Endothelial cell of umbilical vein (primary cell): Measurements from ENCODE around the gene MSH3. TPM values are rescaled to one million over a fixed set of nuclear protein-coding genes. Genes with fewer than 3 reads are reported as not detected.
"Not testable (repeated sequence)": the region's sequence is repeated elsewhere in the genome, so short reads cannot be mapped to it uniquely, and the experiment has no call there.

Experiments used
- BruUV-seq: library from RNA; stranded (reverse); fragments of 400-500 nt; replicated peaks from 2 replicates; lab custom pipeline; 2021; lab: Mats Ljungman, UMichigan
- CTCF ChIA-PET: fragments of 300-600, 350-600 bp; sonication (Branson Sonifier 250); formaldehyde crosslinking; loops from one replicate; lab custom pipeline; 2021; ENCODE audit warnings: antibody characterized with exemption, inconsistent platforms; lab: Charles Lee
- POLR2A ChIA-PET: fragments of 300-600, 350-600 bp; sonication (Branson Sonifier 250); formaldehyde crosslinking; loops from one replicate; lab custom pipeline; 2021; ENCODE audit warnings: antibody characterized with exemption, inconsistent platforms; lab: Charles Lee
- DNase-seq: peaks from one replicate; pipeline ENCODE4 v3.0.0-alpha.2; 2011; ENCODE audit warnings: low read depth, low spot score
- FAIRE-seq: peaks from 2 replicates; lab custom pipeline; 2011; peaks lifted over from hg19 to GRCh38; lab: Jason Lieb, UNC
- H2AFZ ChIP-seq: 2 replicates; pipeline ENCODE4 v1.6.0; 2012; ENCODE audit warnings: low read depth, low read length, control low read depth, inconsistent platforms
- H3K27ac ChIP-seq: 2 replicates; pipeline ENCODE4 v1.5.1; 2011; ENCODE audit warnings: low read depth, mild to moderate bottlenecking, control low read depth, low read length, moderate library complexity; ENCODE audit not compliant: insufficient read depth
- H3K27me3 ChIP-seq, 2 experiments: 2 replicates each; pipeline versions ENCODE4 v1.6.0 to v1.6.1; 2011; ENCODE audit warnings: low read length in 2 of 2, mixed read lengths in 1 of 2; ENCODE audit not compliant: control insufficient read depth in 2 of 2, insufficient read depth in 2 of 2
- H3K36me3 ChIP-seq, 2 experiments: 2 replicates in 1 of 2; 3 replicates in 1 of 2; pipeline ENCODE4 v1.5.1; 2011; ENCODE audit warnings: low read length in 2 of 2, mild to moderate bottlenecking in 1 of 2, moderate library complexity in 1 of 2; ENCODE audit not compliant: control insufficient read depth in 2 of 2, insufficient read depth in 2 of 2; ENCODE audit errors: extremely low read depth in 1 of 2
- H3K4me1 ChIP-seq: 3 replicates; pipeline ENCODE4 v1.5.1; 2011; ENCODE audit warnings: mild to moderate bottlenecking, low read length; ENCODE audit not compliant: control insufficient read depth, insufficient read depth; ENCODE audit errors: extremely low read depth
- H3K4me2 ChIP-seq: 2 replicates; pipeline ENCODE4 v1.6.1; 2011; ENCODE audit warnings: low read length, control low read depth, mixed read lengths; ENCODE audit not compliant: insufficient read depth
- H3K4me3 ChIP-seq, 3 experiments: fragments of 200-600 bp in 1 of 3; sonication (generic), shearing (Covaris generic) in 1 of 3; replicated peaks in 1 of 3; 2 replicates each; pipeline ENCODE4 v1.5.1; 2011 to 2016; ENCODE audit warnings: control low read depth in 3 of 3, low read length in 3 of 3, mild to moderate bottlenecking in 2 of 3, inconsistent platforms in 1 of 3, low read depth in 1 of 3, moderate library complexity in 1 of 3; ENCODE audit not compliant: insufficient read depth in 1 of 3
- H3K79me2 ChIP-seq: 2 replicates; pipeline ENCODE4 v1.6.0; 2012; ENCODE audit warnings: low read length, inconsistent platforms; ENCODE audit not compliant: control insufficient read depth, insufficient read depth
- H3K9ac ChIP-seq: replicated peaks from 2 replicates; pipeline ENCODE3; 2011; ENCODE audit warnings: low read length, control low read depth; ENCODE audit not compliant: insufficient read depth; ENCODE audit errors: extremely low read depth
- H3K9me1 ChIP-seq: replicated peaks from 3 replicates; pipeline ENCODE4 v1.6.0; 2011; ENCODE audit warnings: mild to moderate bottlenecking, low read length; ENCODE audit not compliant: control insufficient read depth, insufficient read depth; ENCODE audit errors: extremely low read depth
- H3K9me3 ChIP-seq: replicated peaks from 2 replicates; pipeline ENCODE4 v1.5.1; 2012; ENCODE audit warnings: low read length, inconsistent platforms; ENCODE audit not compliant: control insufficient read depth, insufficient read depth
- H4K20me1 ChIP-seq: replicated peaks from 2 replicates; pipeline ENCODE3; 2011; ENCODE audit warnings: mild to moderate bottlenecking, low read length; ENCODE audit not compliant: control insufficient read depth, insufficient read depth; ENCODE audit errors: extremely low read depth
- EZH2 ChIP-seq: IDR thresholded peaks from 2 replicates; pipeline ENCODE4 v1.6.1; 2012; ENCODE audit warnings: borderline replicate concordance, low read depth, mild to moderate bottlenecking, moderate library complexity, low read length, inconsistent platforms; ENCODE audit not compliant: severe bottlenecking
- FOS ChIP-seq: IDR thresholded peaks from 2 replicates; pipeline ENCODE4 v1.6.1; 2011; ENCODE audit warnings: mild to moderate bottlenecking, low read length, moderate library complexity, borderline replicate concordance; ENCODE audit not compliant: insufficient read depth
- GATA2 ChIP-seq: IDR thresholded peaks from 2 replicates; pipeline ENCODE4 v1.7.0; 2011; ENCODE audit warnings: low read depth, mild to moderate bottlenecking, moderate library complexity, mixed read lengths, low read length; ENCODE audit not compliant: insufficient read length, insufficient read depth
- JUN ChIP-seq: IDR thresholded peaks from 2 replicates; pipeline ENCODE4 v1.6.1; 2011; ENCODE audit warnings: borderline replicate concordance, low read depth; ENCODE audit not compliant: insufficient read length, insufficient read depth
- MYC ChIP-seq: IDR thresholded peaks from one replicate; pipeline ENCODE4 v1.6.1; 2011; ENCODE audit warnings: mild to moderate bottlenecking, low read depth, low read length
- POLR2A ChIP-seq: IDR thresholded peaks from 2 replicates; pipeline ENCODE4 v1.6.1; 2012; ENCODE audit warnings: low read depth, mild to moderate bottlenecking, control low read depth, low read length
- POLR2AphosphoS5 ChIP-seq: IDR thresholded peaks from 2 replicates; pipeline ENCODE4 v1.6.1; 2012; ENCODE audit warnings: low read depth, mild to moderate bottlenecking, control low read depth, low read length, moderate library complexity; ENCODE audit not compliant: insufficient read depth
- dilution Hi-C: fragments of 300-500 bp; cut with MboI; formaldehyde crosslinking; loops from one replicate; pipeline ENCODE4 v1.15.0; 2019; ENCODE audit warnings: low sequenced_read_pairs; ENCODE audit not compliant: extremely low pct_ligation_motif_present
- intact Hi-C: fragments of 100-400 bp; cut with micrococcal nuclease; formaldehyde crosslinking; loops from one replicate; pipeline ENCODE4 v1.10.0; 2022
- polyA plus RNA-seq, 4 experiments: library from polyadenylated mRNA; depleted of rRNA in 3 of 4; stranded (reverse) in 3 of 4; unstranded in 1 of 4; fragments of >200 nt; gene quantifications; 2 replicates each; pipeline versions ENCODE4 v1.2.1 to v1.2.3, GENCODE V29; 2011 to 2012; ENCODE audit warnings: missing spikeins in 1 of 4
- total RNA-seq: library from RNA; stranded (reverse); gene quantifications from 2 replicates; pipeline ENCODE4 v1.2.3, GENCODE V29; 2021
- TF ChIP-seq, protein P1 (sequence below): IDR thresholded peaks from 2 replicates; pipeline ENCODE4 v1.6.1; 2011; ENCODE audit not compliant: insufficient read depth, insufficient read length
- TF ChIP-seq, protein P2 (sequence below), 2 donors: IDR thresholded peaks; 1 replicate in 1 of 2; 2 replicates in 1 of 2; pipeline ENCODE4 v1.5.1; 2011; ENCODE audit warnings: low read length in 2 of 2, mild to moderate bottlenecking in 2 of 2, moderate library complexity in 2 of 2, control low read depth in 1 of 2, inconsistent platforms in 1 of 2, low read depth in 1 of 2; ENCODE audit not compliant: insufficient read depth in 1 of 2; ENCODE audit errors: extremely low read depth in 1 of 2

Gene MSH3
- total and polyA plus RNA-seq, 2 donors (not counting 3 experiments of a cell fraction or from before 2014, with no cell fraction given), result 2.0 to 13.0 TPM

DNA sequence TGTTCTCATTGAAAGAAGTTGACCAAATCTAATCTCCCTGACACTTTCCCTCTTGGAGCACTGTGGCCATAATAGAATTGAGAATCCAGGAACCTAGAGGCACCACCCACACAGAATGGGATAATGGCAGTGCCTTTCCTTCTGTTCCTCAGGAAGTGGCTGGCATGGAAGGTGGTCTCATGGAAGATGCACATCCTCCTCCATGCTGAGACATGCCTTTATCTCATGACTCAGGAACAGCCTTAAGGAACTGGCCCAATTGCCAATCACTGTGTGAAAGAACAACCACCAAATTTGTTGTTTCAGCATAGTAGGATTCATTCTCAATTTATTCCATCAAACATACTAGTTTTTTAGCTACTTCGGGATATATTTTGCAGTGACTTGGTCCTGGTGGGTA lies 168.2 kb downstream of the MSH3 start:
- intact Hi-C loops, result no loop called here
- no peak overlapping the region for H3K4me2 ChIP-seq
- TF ChIP-seq GATA2 (no peak), JUN (no peak), POLR2AphosphoS5 (no peak), MYC (no peak), FOS (no peak), POLR2A (no peak), EZH2 (no peak)
- TF ChIP-seq, protein P1, sequence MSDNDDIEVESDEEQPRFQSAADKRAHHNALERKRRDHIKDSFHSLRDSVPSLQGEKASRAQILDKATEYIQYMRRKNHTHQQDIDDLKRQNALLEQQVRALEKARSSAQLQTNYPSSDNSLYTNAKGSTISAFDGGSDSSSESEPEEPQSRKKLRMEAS, result no peak
- TF ChIP-seq, protein P2, sequence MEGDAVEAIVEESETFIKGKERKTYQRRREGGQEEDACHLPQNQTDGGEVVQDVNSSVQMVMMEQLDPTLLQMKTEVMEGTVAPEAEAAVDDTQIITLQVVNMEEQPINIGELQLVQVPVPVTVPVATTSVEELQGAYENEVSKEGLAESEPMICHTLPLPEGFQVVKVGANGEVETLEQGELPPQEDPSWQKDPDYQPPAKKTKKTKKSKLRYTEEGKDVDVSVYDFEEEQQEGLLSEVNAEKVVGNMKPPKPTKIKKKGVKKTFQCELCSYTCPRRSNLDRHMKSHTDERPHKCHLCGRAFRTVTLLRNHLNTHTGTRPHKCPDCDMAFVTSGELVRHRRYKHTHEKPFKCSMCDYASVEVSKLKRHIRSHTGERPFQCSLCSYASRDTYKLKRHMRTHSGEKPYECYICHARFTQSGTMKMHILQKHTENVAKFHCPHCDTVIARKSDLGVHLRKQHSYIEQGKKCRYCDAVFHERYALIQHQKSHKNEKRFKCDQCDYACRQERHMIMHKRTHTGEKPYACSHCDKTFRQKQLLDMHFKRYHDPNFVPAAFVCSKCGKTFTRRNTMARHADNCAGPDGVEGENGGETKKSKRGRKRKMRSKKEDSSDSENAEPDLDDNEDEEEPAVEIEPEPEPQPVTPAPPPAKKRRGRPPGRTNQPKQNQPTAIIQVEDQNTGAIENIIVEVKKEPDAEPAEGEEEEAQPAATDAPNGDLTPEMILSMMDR (IDR thresholded peaks at IDR 0.05; ENCODE audit: extremely low read depth in 1 of 2, insufficient read depth in 1 of 2, low read depth in 1 of 2, low read length in 2 of 2), result no peak
- H3K9me3 ChIP-seq, result no peaks in the 10 kb centered on the region
- peaks cover 3% of the 10 kb centered on the region for H3K4me1 ChIP-seq
- DNase-seq (no peak), FAIRE-seq (no peak)
- ChIA-PET POLR2A (no interaction called here), CTCF (no interaction called here)
- dilution Hi-C loops, result loop anchor here (25.0 kb wide), 1 partner anchor 190 kb away; no protein-coding TSS in a partner anchor
- H3K9ac ChIP-seq, result no peak overlapping the region
- H3K4me3 ChIP-seq, result no peak overlapping the region
- no TSS peak for BruUV-seq
- H3K9me1 ChIP-seq, result no peaks in the 10 kb centered on the region
- no peak overlapping the region for H3K27ac ChIP-seq
- H3K27me3 ChIP-seq, result no peaks in the 10 kb centered on the region
- H3K36me3 ChIP-seq, result no peaks in the 10 kb centered on the region
- no peaks in the 10 kb centered on the region for H3K79me2 ChIP-seq
- H2AFZ ChIP-seq, result no peak overlapping the region
- H4K20me1 ChIP-seq, result no peaks in the 10 kb centered on the region

DNA sequence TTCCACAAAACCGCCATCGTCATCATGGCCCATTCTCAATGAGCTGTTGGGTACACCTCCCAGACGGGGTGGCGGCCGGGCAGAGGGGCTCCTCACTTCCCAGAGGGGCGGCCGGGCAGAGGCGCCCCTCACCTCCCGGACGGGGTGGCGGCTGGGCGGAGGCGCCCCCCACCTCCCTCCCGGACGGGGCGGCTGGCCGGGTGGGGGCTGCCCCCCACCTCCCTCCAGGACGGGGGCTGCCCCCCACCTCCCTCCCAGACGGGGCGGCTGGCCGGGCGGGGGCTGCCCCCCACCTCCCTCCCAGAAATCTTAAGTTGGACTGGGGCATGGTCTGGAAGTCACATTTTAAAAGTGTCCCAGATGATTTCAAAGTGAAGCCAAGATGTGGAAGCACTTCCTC lies 169.7 kb downstream of the MSH3 start:
- H3K4me2 ChIP-seq, POLR2A ChIA-PET, H3K4me3 ChIP-seq, H3K9ac ChIP-seq, intact Hi-C loops, H3K79me2 ChIP-seq, BruUV-seq, H3K4me1 ChIP-seq, H2AFZ ChIP-seq, H3K36me3 ChIP-seq, H3K27me3 ChIP-seq, H4K20me1 ChIP-seq, H3K27ac ChIP-seq, DNase-seq, H3K9me1 ChIP-seq, FAIRE-seq, CTCF ChIA-PET, H3K9me3 ChIP-seq: not testable (repeated sequence)
- dilution Hi-C loops, result loop anchor here (25.0 kb wide), 1 partner anchor 188 kb away; no protein-coding TSS in a partner anchor
